HepG2 (cell line): Measurements from ENCODE around the gene ACTN1. TPM values are rescaled to one million over a fixed set of nuclear protein-coding genes. Genes with fewer than 3 reads are reported as not detected.

ENCODE experiments used
- ATAC-seq: fragments of 200-7000 bp; cut with Tn5 transposase; 3 replicates; pipeline ENCODE4 v1.9.1; 2020; ENCODE audit warnings: mild to moderate bottlenecking, moderate library complexity
- BruUV-seq: library from RNA; stranded (reverse); fragments of 400-500 nt; replicated peaks from 2 replicates; lab custom pipeline; 2021; lab: Mats Ljungman, UMichigan
- CTCF ChIA-PET: fragments of 300-600 bp; formaldehyde crosslinking; extraction: SDS; loops from one replicate; lab custom pipeline; 2021; ENCODE audit warnings: low total read pairs, inconsistent platforms, low intra/inter-chr PET ratio; lab: Yijun Ruan, JAX
- POLR2A ChIA-PET: fragments of 350-600 bp; sonication (Branson Sonifier 250); formaldehyde crosslinking; loops from one replicate; lab custom pipeline; 2020; ENCODE audit warnings: antibody characterized with exemption, inconsistent platforms; lab: Yijun Ruan, JAX
- DNase-seq: peaks from one replicate; pipeline ENCODE4 v3.0.0-alpha.2; 2015; ENCODE audit warnings: low spot score
- FAIRE-seq: peaks from 3 replicates; lab custom pipeline; 2011; peaks lifted over from hg19 to GRCh38; lab: Jason Lieb, UNC
- H2AFZ ChIP-seq: one replicate; pipeline ENCODE4 v1.6.1; 2011; ENCODE audit warnings: low read length, inconsistent platforms
- H3K27ac ChIP-seq: fragments of 300-600 bp; 3 replicates; pipeline ENCODE4 v1.8.0; 2011; ENCODE audit warnings: mixed run types, mild to moderate bottlenecking, mixed read lengths, low read length, inconsistent platforms; ENCODE audit not compliant: insufficient read depth; ENCODE audit errors: extremely low read length
- H3K27me3 ChIP-seq, 2 experiments: fragments of 200-600 bp in 1 of 2; 2 replicates in 1 of 2; 3 replicates in 1 of 2; pipeline versions ENCODE4 v1.6.0 to v1.8.0; 2011; ENCODE audit warnings: low read length in 2 of 2, mild to moderate bottlenecking in 2 of 2, moderate library complexity in 2 of 2, inconsistent platforms in 1 of 2; ENCODE audit not compliant: insufficient read depth in 2 of 2, control insufficient read depth in 1 of 2
- H3K36me3 ChIP-seq, 2 experiments: fragments of 200-600 bp in 1 of 2; replicated peaks in 1 of 2; 2 replicates in 1 of 2; 3 replicates in 1 of 2; pipeline versions ENCODE4 v1.5.1 to v1.8.0; 2011; ENCODE audit warnings: low read length in 2 of 2, inconsistent platforms in 1 of 2; ENCODE audit not compliant: insufficient read depth in 2 of 2, control insufficient read depth in 1 of 2
- H3K4me1 ChIP-seq: 2 replicates; pipeline ENCODE4 v1.5.1; 2012; ENCODE audit warnings: low read length, inconsistent platforms; ENCODE audit not compliant: insufficient read depth
- H3K4me2 ChIP-seq: 2 replicates; pipeline ENCODE4 v1.6.0; 2011; ENCODE audit warnings: low read depth, low read length, inconsistent platforms
- H3K4me3 ChIP-seq, 3 experiments: fragments of 200-600 bp in 1 of 3; sonication (generic), shearing (Covaris generic) in 1 of 3; replicated peaks in 1 of 3; 2 replicates each; pipeline ENCODE4 v1.5.1; 2011 to 2016; ENCODE audit warnings: low read length in 3 of 3, inconsistent platforms in 2 of 3, low read depth in 2 of 3, mild to moderate bottlenecking in 2 of 3, control low read depth in 1 of 3, mixed read lengths in 1 of 3; ENCODE audit not compliant: insufficient read depth in 1 of 3
- H3K79me2 ChIP-seq: one replicate; pipeline ENCODE4 v1.6.1; 2011; ENCODE audit warnings: low read length, inconsistent platforms; ENCODE audit not compliant: insufficient read depth
- H3K9ac ChIP-seq: 2 replicates; pipeline ENCODE4 v1.6.0; 2011; ENCODE audit warnings: mild to moderate bottlenecking, low read depth, low read length, inconsistent platforms; ENCODE audit not compliant: insufficient read depth
- H3K9me3 ChIP-seq: 2 replicates; pipeline ENCODE4 v1.5.1; 2012; ENCODE audit warnings: mild to moderate bottlenecking, low read length
- H4K20me1 ChIP-seq: 2 replicates; pipeline ENCODE4 v1.6.0; 2011; ENCODE audit warnings: inconsistent platforms, mild to moderate bottlenecking, low read length, moderate library complexity; ENCODE audit not compliant: insufficient read depth
- AHR ChIP-seq: IDR thresholded peaks from 2 replicates; pipeline ENCODE4 v1.6.1; 2018; ENCODE audit warnings: missing genetic modification reagents, missing compliant biosample characterization
- HHEX ChIP-seq: IDR thresholded peaks from 2 replicates; pipeline ENCODE4 v1.6.1; 2016; ENCODE audit warnings: control low read depth
- HNRNPUL1 ChIP-seq: fragments of 200-400 bp; formaldehyde crosslinking; IDR thresholded peaks from 2 replicates; pipeline ENCODE4 v1.6.1; 2017; ENCODE audit warnings: low read depth, mild to moderate bottlenecking, low read length, moderate library complexity
- LCORL ChIP-seq, 2 experiments: fragments of 450-650 bp in 1 of 2; sonication (generic) in 1 of 2; formaldehyde crosslinking in 1 of 2; IDR thresholded peaks; 2 replicates each; pipeline versions ENCODE4 v1.5.0 to v1.6.1; 2017 to 2020; ENCODE audit warnings: antibody characterized with exemption in 1 of 2, missing genetic modification reagents in 1 of 2
- THYN1 ChIP-seq: sonication (generic); formaldehyde crosslinking; IDR thresholded peaks from 2 replicates; pipeline ENCODE4 v1.8.1; 2023; ENCODE audit warnings: low read depth, mild to moderate bottlenecking, moderate library complexity, missing genetic modification reagents, borderline replicate concordance
- ZBTB7B ChIP-seq: sonication (generic); formaldehyde crosslinking; IDR thresholded peaks from 2 replicates; pipeline ENCODE4 v1.4.0; 2020; ENCODE audit warnings: missing genetic modification reagents
- ZC3H4 ChIP-seq: sonication (generic); formaldehyde crosslinking; IDR thresholded peaks from 2 replicates; pipeline ENCODE4 v1.4.0; 2020; ENCODE audit warnings: missing genetic modification reagents, borderline replicate concordance
- ZFX ChIP-seq: sonication (generic); formaldehyde crosslinking; IDR thresholded peaks from 2 replicates; pipeline ENCODE4 v1.4.0; 2020; ENCODE audit warnings: mild to moderate bottlenecking, low read depth, missing genetic modification reagents, moderate library complexity
- ZNF34 ChIP-seq: sonication (generic); formaldehyde crosslinking; IDR thresholded peaks from 2 replicates; pipeline ENCODE4 v1.4.0; 2020; ENCODE audit warnings: mild to moderate bottlenecking, missing genetic modification reagents, borderline replicate concordance
- WGBS: methylation state at CpG from one replicate; pipeline ENCODE4 v1.1.6; 2017; ENCODE audit warnings: low lambda C conversion rate; 5-methylcytosine and 5-hydroxymethylcytosine counted together
- in situ Hi-C: cut with HindIII; loops from 2 replicates; pipeline ENCODE4 v1.10.0; 2017; ENCODE audit warnings: low pct_unique_long_range_greater_than_20kb; ENCODE audit not compliant: extremely low pct_ligation_motif_present
- intact Hi-C: fragments of 100-400 bp; cut with micrococcal nuclease; formaldehyde crosslinking; loops from one replicate; pipeline ENCODE4 v1.10.0; 2022; ENCODE audit not compliant: unreplicated experiment
- polyA plus RNA-seq, 8 experiments: library from polyadenylated mRNA; depleted of rRNA in 3 of 8; stranded (reverse) in 7 of 8; unstranded in 1 of 8; fragments of >200 nt; fragmentation: Illumina TruSeq in 4 of 8; extraction: Trizol in 4 of 8; gene quantifications; 2 replicates each; pipeline versions ENCODE4 v1.2.1 to v1.2.3, GENCODE V29; 2011 to 2016; ENCODE audit warnings: low read depth in 4 of 8, missing spikeins in 1 of 8, mixed read lengths in 1 of 8; ENCODE audit not compliant: insufficient read depth in 1 of 8
- total RNA-seq, 5 experiments: library from RNA; depleted of rRNA; stranded (reverse); fragments of >200 nt; fragmentation: Illumina TruSeq; extraction: Trizol; gene quantifications; 2 replicates each; pipeline ENCODE4 v1.2.3, GENCODE V29; 2016; ENCODE audit warnings: low read depth in 1 of 5

The ACTN1 gene
- total and polyA plus RNA-seq, 2 of the 13 experiments (the other 11 are each of a cell fraction or from before 2014, with no cell fraction given): 58.6 to 162 TPM

DNA sequence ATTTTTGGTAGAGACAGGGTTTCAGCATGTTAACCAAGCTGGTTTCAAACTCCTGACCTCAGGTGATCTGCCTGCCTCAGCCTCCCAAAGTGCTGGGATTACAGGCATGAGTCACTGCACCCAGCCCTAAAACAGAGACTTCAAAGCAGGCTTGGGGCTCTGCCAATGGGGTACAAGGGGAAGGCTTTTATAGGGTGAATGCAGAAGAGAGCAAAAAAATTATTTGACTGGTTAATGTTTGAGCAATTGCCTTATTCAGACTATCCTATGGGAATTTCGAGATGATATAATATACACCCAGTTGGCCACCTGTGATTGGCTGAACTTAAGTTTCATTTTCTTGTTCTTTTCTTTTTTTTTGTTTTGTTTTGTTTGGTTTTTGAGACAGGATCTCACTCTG, 31.5 kb upstream of the ACTN1 start:
- in situ Hi-C loops: no loop called here
- Histone ChIP-seq H3K4me3 (no peak overlapping the region), H3K9me3 (no peaks in the 10 kb centered on the region), H3K4me2 (no peak overlapping the region; the same call in 1 of the 2 replicates), H3K79me2 (no peaks in the 10 kb centered on the region), H3K9ac (no peak overlapping the region), H3K27me3 (peaks cover 0 to 4% of the 10 kb centered on the region in 2 experiments; a peak in 1 of 5 replicates), H3K27ac (no peak overlapping the region), H2AFZ (no peak overlapping the region), H3K4me1 (peaks cover 33% of the 10 kb centered on the region), H4K20me1 (no peaks in the 10 kb centered on the region), H3K36me3 (no peaks in the 10 kb centered on the region)
- intact Hi-C loops: no loop called here
- FAIRE-seq (no peak), ATAC-seq (no peak), DNase-seq (no peak)
- CTCF ChIA-PET: no interaction called here
- 39% methylated on average over 1 of the region's 1 CpG for WGBS
- TF ChIP-seq AHR: no peak
- TF ChIP-seq THYN1 (CRISPR knock-in tag): no peak
- no peak for TF ChIP-seq HNRNPUL1
- TF ChIP-seq ZC3H4 (CRISPR knock-in tag): no peak
- no peak for TF ChIP-seq ZNF34 (CRISPR knock-in tag)
- no peak for TF ChIP-seq HHEX (CRISPR knock-in tag)
- TF ChIP-seq ZFX (CRISPR knock-in tag): no peak
- no TSS peak for BruUV-seq
- POLR2A ChIA-PET: no interaction called here

DNA sequence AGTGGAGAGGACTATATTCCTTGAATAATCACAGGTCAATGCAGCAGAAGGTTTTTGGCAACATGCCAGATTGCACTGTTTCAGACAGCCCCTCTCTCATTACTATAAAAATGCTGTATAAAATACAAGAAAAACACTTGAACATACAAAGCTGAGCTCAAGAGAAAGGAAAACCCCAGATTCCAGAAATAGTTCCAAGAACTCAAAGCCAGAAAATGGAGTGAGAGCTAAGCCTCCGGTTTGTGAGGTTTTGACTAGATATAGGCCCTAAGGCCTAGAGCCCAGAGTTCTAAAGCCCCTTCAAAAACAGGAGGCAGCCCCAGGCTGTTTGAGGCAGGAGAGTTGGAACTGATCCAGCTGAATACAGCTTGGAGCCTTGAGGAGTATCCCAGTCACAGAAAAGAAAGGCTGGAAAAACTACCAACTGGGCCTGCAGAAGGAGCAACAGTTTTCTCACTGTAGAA, 29.4 kb upstream of the ACTN1 start:
- in situ Hi-C loops: no loop called here
- no peak overlapping the region for H2AFZ ChIP-seq

More for the DNA sequence above, 29.4 kb upstream of the ACTN1 start:
- 71% methylated on average over 1 of the region's 1 CpG for WGBS
- intact Hi-C loops: no loop called here
- BruUV-seq: no TSS peak
- H3K79me2 ChIP-seq: no peaks in the 10 kb centered on the region
- no peaks in the 10 kb centered on the region for H3K9me3 ChIP-seq
- DNase-seq: no peak
- H4K20me1 ChIP-seq: no peaks in the 10 kb centered on the region
- H3K9ac ChIP-seq: no peak overlapping the region
- H3K27me3 ChIP-seq: peaks cover 0 to 22% of the 10 kb centered on the region in 2 experiments; a peak in 3 of 5 replicates
- H3K4me2 ChIP-seq: no peak overlapping the region
- TF ChIP-seq LCORL (IDR thresholded peaks at IDR 0.05): peak; percentile 58; the same call in 1 of the 2 replicates
- no peak for TF ChIP-seq LCORL (CRISPR knock-in tag; IDR thresholded peaks at IDR 0.05)
- TF ChIP-seq ZBTB7B: no peak
- no peak overlapping the region for H3K4me3 ChIP-seq
- ChIA-PET POLR2A (no interaction called here), CTCF (no interaction called here)
- no peak overlapping the region for H3K27ac ChIP-seq
- ATAC-seq: no peak
- peaks cover 29% of the 10 kb centered on the region for H3K4me1 ChIP-seq
- FAIRE-seq: no peak
- H3K36me3 ChIP-seq: no peaks in the 10 kb centered on the region
